Body of pancreas (tissue), 4 donors: ENCODE data around the gene ETHE1. TPM values are rescaled to one million over a fixed set of nuclear protein-coding genes. Genes with fewer than 3 reads are reported as not detected.

ENCODE experiments used
- ATAC-seq: fragments of 150-250 bp; one replicate; pipeline ENCODE4 v1.9.1; 2016
- DNase-seq, 4 donors: peaks; one replicate each; pipeline ENCODE4 v3.0.0-alpha.2; 2019
- H3K27ac ChIP-seq, 4 donors: fragments of 200-600 bp; sonication (generic); 1 replicate in 3 of 4; 2 replicates in 1 of 4; pipeline versions ENCODE4 v1.5.1 to v1.6.1; 2016 to 2019; ENCODE audit warnings: mild to moderate bottlenecking in 1 of 4, mixed read lengths in 1 of 4, moderate library complexity in 1 of 4
- H3K27me3 ChIP-seq, 2 donors: fragments of 200-600 bp; sonication (generic); one replicate each; pipeline ENCODE4 v1.6.0; 2016; ENCODE audit warnings: mild to moderate bottlenecking in 1 of 2
- H3K36me3 ChIP-seq, 2 donors: fragments of 200-600 bp; sonication (generic); replicated peaks in 1 of 2; 2 replicates each; pipeline ENCODE4 v1.5.1; 2016; ENCODE audit warnings: low read depth in 2 of 2; ENCODE audit not compliant: insufficient read depth in 1 of 2
- H3K4me1 ChIP-seq: fragments of 200-600 bp; sonication (generic); one replicate; pipeline ENCODE4 v1.6.0; 2016
- H3K4me3 ChIP-seq, 2 donors: fragments of 200-600 bp; sonication (generic); 1 replicate in 1 of 2; 2 replicates in 1 of 2; pipeline ENCODE4 v1.5.1; 2016 to 2019
- H3K9me3 ChIP-seq, 3 donors: fragments of 200-600 bp; sonication (generic); 1 replicate in 2 of 3; 2 replicates in 1 of 3; pipeline ENCODE4 v1.5.1; 2016
- POLR2A ChIP-seq, 3 donors: fragments of 450-650 bp; IDR thresholded peaks; one replicate each; pipeline ENCODE4 v1.6.1; 2016; ENCODE audit warnings: antibody characterized with exemption in 3 of 3, mild to moderate bottlenecking in 2 of 3
- WGBS, 2 donors: methylation state at CpG; one replicate each; pipeline ENCODE4 v1.1.5; 2017; 5-methylcytosine and 5-hydroxymethylcytosine counted together
- intact Hi-C: fragments of 100-400 bp; cut with DNase I; formaldehyde crosslinking; loops from one replicate; pipeline ENCODE4 v1.15.1; 2023
- total RNA-seq, 2 donors: library from RNA; depleted of rRNA; stranded (reverse); fragments of >200 nt; gene quantifications; one replicate each; pipeline ENCODE4 v1.1.0, GENCODE V29; 2016
- TF ChIP-seq, protein P1 (sequence below), 7 experiments: fragments of 450-650 bp in 4 of 7; fragments of 200-600 bp in 3 of 7; sonication (generic) in 3 of 7; IDR thresholded peaks; one replicate each; pipeline ENCODE4 v1.5.1; 2016 to 2019; ENCODE audit warnings: antibody characterized with exemption in 7 of 7

ETHE1 gene
- total RNA-seq, 2 donors from 2014 or later: 21.1 to 29.8 TPM

- Histone ChIP-seq H3K9me3 (no peaks in the 10 kb centered on the region), H3K4me3 (no peak overlapping the region), H3K27ac (no peak overlapping the region), H3K27me3 (peaks cover 0 to 4% of the 10 kb centered on the region in 2 donors), H3K36me3 (no peaks in the 10 kb centered on the region), H3K4me1 (peaks cover 10% of the 10 kb centered on the region)
- WGBS, 2 donors: 66 to 68% methylated on average over 10 of the region's 10 CpGs
- ATAC-seq: no peak
- no peak for TF ChIP-seq POLR2A (IDR thresholded peaks at IDR 0.05)
- TF ChIP-seq, protein P1, sequence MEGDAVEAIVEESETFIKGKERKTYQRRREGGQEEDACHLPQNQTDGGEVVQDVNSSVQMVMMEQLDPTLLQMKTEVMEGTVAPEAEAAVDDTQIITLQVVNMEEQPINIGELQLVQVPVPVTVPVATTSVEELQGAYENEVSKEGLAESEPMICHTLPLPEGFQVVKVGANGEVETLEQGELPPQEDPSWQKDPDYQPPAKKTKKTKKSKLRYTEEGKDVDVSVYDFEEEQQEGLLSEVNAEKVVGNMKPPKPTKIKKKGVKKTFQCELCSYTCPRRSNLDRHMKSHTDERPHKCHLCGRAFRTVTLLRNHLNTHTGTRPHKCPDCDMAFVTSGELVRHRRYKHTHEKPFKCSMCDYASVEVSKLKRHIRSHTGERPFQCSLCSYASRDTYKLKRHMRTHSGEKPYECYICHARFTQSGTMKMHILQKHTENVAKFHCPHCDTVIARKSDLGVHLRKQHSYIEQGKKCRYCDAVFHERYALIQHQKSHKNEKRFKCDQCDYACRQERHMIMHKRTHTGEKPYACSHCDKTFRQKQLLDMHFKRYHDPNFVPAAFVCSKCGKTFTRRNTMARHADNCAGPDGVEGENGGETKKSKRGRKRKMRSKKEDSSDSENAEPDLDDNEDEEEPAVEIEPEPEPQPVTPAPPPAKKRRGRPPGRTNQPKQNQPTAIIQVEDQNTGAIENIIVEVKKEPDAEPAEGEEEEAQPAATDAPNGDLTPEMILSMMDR (IDR thresholded peaks at IDR 0.05): no peak
- DNase-seq: no peak
- intact Hi-C loops: no loop called here
These were observed 56.7 kb downstream of the ETHE1 start for GRCh38 chr19:43470288-43470687.

DNA sequence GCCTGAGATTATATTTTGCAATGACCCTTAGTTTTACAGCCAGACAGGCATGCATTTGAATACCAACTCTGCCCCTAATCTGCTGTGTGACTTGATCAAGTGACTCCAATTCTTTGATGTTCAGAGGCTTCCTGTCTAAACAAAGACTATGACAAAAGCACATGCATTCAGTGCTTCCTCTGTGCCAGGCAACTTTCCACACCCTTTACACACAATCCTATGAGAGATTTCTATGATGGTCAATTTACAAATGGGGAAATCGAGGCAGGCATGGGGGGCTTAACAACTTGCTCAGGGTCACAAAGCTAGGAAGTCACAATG lies 57.9 kb downstream of the ETHE1 start:
- no peak for TF ChIP-seq POLR2A (IDR thresholded peaks at IDR 0.05)
- TF ChIP-seq, protein P1 (IDR thresholded peaks at IDR 0.05): no peak
- H3K27ac ChIP-seq: no peak overlapping the region
- intact Hi-C loops: no loop called here
- no peak for ATAC-seq
- WGBS, 2 donors: 38 to 43% methylated on average over 1 of the region's 1 CpG
- H3K4me3 ChIP-seq: no peak overlapping the region
- no peaks in the 10 kb centered on the region for H3K9me3 ChIP-seq
- no peaks in the 10 kb centered on the region for H3K36me3 ChIP-seq
- peaks cover 5% of the 10 kb centered on the region for H3K4me1 ChIP-seq
- peaks cover 0 to 7% of the 10 kb centered on the region in 2 donors for H3K27me3 ChIP-seq
- DNase-seq: no peak

- intact Hi-C loops: no loop called here
- Histone ChIP-seq H3K9me3 (no peaks in the 10 kb centered on the region), H3K4me3 (no peak overlapping the region), H3K27me3 (peaks cover 0 to 7% of the 10 kb centered on the region in 2 donors), H3K4me1 (peaks cover 10% of the 10 kb centered on the region), H3K36me3 (no peaks in the 10 kb centered on the region), H3K27ac (no peak overlapping the region)
- no peak for ATAC-seq
- WGBS, 2 donors: 88 to 96% methylated on average over 4 of the region's 4 CpGs
- TF ChIP-seq, protein P1 (IDR thresholded peaks at IDR 0.05): no peak
- TF ChIP-seq POLR2A (IDR thresholded peaks at IDR 0.05): no peak
- DNase-seq: no peak
These were observed 58.4 kb downstream of the ETHE1 start for GRCh38 chr19:43468354-43469159.

- ATAC-seq (no peak), DNase-seq (no peak)
- intact Hi-C loops: no loop called here
- Histone ChIP-seq H3K9me3 (no peaks in the 10 kb centered on the region), H3K36me3 (no peaks in the 10 kb centered on the region), H3K27ac (no peak overlapping the region), H3K27me3 (peaks cover 0 to 7% of the 10 kb centered on the region in 2 donors), H3K4me1 (peaks cover 14% of the 10 kb centered on the region), H3K4me3 (no peak overlapping the region)
- TF ChIP-seq, protein P1 (IDR thresholded peaks at IDR 0.05): no peak
- no peak for TF ChIP-seq POLR2A (IDR thresholded peaks at IDR 0.05)
- WGBS, 2 donors: 73 to 80% methylated on average over 4 of the region's 4 CpGs
These were observed 59.3 kb downstream of the ETHE1 start for GRCh38 chr19:43467730-43468129.

- no peak for TF ChIP-seq POLR2A (IDR thresholded peaks at IDR 0.05)
- TF ChIP-seq, protein P1 (IDR thresholded peaks at IDR 0.05): no peak
- no peak for ATAC-seq
- no peaks in the 10 kb centered on the region for H3K36me3 ChIP-seq
- peaks cover 0 to 7% of the 10 kb centered on the region in 2 donors for H3K27me3 ChIP-seq
- no peak for DNase-seq
- intact Hi-C loops: no loop called here
- no peak overlapping the region for H3K27ac ChIP-seq
- peaks cover 15% of the 10 kb centered on the region for H3K4me1 ChIP-seq
- WGBS, 2 donors: 66 to 79% methylated on average over 6 of the region's 6 CpGs
- no peaks in the 10 kb centered on the region for H3K9me3 ChIP-seq
- no peak overlapping the region for H3K4me3 ChIP-seq
These were observed 59.7 kb downstream of the ETHE1 start for GRCh38 chr19:43467276-43467675.
